GM18499 (cell line): ENCODE data around the gene GMPPA.

Source experiments
- ATAC-seq: cut with Tn5 transposase; IDR thresholded peaks from one replicate; pipeline ENCODE4 v1.9.1; 2021; ENCODE audit warnings: moderate number of reproducible peaks; ENCODE audit not compliant: insufficient read depth, unreplicated experiment

The GMPPA gene

GRCh38 chr2:219551441-219552381 is 53.0 kb downstream of the GMPPA start:
- peak; percentile 6 for ATAC-seq

DNA sequence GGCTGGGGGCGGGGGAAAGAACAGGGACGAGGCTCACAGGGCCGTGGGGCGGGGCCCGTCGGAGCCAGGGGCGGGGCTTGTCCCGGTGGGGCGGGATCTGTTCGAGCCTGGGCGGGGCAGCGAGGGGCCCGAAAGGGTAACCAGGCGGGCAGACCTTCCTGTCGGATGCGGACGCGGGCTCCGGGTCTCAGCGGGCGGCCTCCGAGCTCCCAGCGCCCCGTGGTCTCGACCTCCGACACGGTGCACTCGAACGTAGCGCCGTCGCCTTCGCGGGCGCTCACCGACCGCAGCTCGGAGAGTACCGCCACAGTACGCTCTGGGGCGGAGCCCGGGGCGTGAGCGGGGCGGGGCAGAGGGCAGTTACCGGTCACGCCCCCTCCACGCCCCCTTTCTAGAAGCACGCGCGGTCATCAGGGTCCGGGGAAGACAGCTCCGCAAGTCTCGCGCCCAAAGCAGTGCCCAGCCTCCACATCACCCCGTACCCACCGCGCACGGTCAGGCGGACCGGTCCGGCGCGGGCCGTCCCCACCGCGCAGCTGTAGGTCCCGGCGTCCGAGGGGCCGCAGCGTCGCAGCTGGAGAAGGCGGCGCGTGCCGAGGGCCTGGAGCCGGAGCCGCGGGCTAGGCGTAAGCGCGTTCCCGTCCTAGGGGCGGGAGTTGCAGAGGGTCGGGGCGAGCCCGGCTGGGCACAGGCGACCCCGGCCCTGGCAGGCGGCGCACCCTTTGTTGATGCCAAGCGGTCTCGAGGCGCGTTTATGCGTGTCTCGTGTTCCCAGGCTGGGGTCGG is 53.9 kb downstream of the GMPPA start:
- peak; percentile 66 for ATAC-seq

GRCh38 chr2:219553168-219553417 is 54.4 kb downstream of the GMPPA start:
- ATAC-seq = no peak

DNA sequence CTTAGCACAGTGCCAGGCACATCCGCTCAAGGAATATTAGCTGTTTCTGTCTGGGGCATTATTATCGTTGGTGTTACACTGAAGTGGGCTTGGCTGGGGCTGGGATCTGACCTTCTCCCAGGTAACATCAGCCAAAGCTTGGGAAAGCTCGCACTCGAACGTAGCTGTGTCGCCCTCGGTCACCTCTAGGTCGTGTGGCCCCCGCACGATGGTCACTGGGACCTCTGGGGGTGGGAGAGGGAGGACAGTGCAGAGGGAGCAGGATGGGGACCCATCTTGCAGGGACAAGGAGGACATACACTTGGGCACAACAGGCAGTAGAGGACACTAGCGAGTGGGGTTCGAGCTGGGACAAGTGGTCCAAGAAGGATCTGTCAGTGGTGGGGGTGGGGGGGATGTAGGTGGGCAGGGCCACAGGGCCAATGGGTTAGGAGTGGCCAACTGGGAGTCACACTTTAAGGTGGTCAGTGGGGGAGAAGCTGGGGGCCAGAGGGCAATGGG is 54.8 kb downstream of the GMPPA start:
- ATAC-seq = no peak

- no peak for ATAC-seq
Observed at GRCh38 chr2:219554350-219554749, 55.7 kb downstream of the GMPPA start.

DNA sequence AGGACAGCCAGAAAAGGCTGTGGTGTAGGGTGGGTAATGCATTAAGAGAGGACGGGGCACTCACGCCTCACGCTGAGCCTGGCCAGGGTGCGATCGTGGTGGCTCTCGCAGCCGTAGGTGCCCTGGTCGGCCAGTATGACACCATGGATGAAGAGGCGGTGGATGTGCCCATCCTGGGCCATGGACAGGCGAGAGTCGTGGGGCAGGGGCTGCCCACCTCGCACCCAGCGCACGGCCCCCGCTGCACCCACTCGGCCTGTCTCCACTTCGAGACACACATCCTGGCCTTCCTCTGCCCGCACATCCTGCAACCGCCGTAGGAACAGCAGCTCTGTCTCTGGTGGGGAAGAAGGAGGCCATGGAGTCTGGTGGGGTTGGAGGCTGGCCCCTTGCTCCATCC is 57.3 kb downstream of the GMPPA start:
- no peak for ATAC-seq

DNA sequence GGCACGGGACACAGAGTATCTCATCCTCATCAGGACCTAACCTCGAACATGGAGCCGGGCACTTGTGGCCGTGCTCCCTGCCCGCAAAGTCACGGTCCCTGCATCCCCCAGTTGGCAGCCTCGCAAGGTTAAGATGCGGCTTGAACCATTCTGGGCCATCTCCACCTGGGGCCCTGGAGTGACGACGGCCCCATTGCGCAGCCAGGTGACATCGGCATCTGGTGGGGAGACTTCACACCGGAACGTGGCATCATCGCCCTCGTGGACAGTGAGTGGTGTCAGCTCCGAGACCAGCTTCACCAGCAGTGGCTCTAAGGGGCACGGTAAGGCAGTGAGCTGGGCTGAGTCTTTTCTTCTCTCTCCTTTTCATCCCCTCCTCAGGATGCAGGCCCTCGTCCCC is 57.7 kb downstream of the GMPPA start:
- ATAC-seq = no peak
